Parathyroid adenoma (tissue), 2 donors: ENCODE measurements around the gene RBBP8.

Experiments
- H2AFZ ChIP-seq: fragments of 300-600 bp; sonication (generic); one replicate; pipeline ENCODE4 v1.7.0; 2017; ENCODE audit warnings: antibody characterized with exemption, mild to moderate bottlenecking
- H3K27ac ChIP-seq: fragments of 300-600 bp; sonication (generic); one replicate; pipeline ENCODE4 v1.7.0; 2017
- H3K27me3 ChIP-seq: fragments of 300-600 bp; sonication (generic); one replicate; pipeline ENCODE4 v1.7.0; 2017; ENCODE audit warnings: low read length; ENCODE audit not compliant: control insufficient read depth, insufficient read depth
- H3K36me3 ChIP-seq: fragments of 300-600 bp; sonication (generic); one replicate; pipeline ENCODE4 v1.7.0; 2017; ENCODE audit warnings: low read length; ENCODE audit not compliant: control insufficient read depth, insufficient read depth
- H3K4me1 ChIP-seq: fragments of 300-600 bp; sonication (generic); one replicate; pipeline ENCODE4 v1.7.0; 2017; ENCODE audit warnings: control low read depth
- H3K4me2 ChIP-seq: fragments of 300-600 bp; sonication (generic); one replicate; pipeline ENCODE4 v1.7.0; 2017; ENCODE audit warnings: low read length
- H3K4me3 ChIP-seq: fragments of 300-600 bp; sonication (generic); one replicate; pipeline ENCODE4 v1.7.0; 2017; ENCODE audit warnings: low read depth, low read length
- H3K79me2 ChIP-seq: fragments of 300-600 bp; sonication (generic); one replicate; pipeline ENCODE4 v1.7.0; 2017; ENCODE audit warnings: control low read depth
- H3K9ac ChIP-seq: fragments of 300-600 bp; sonication (generic); one replicate; pipeline ENCODE4 v1.7.0; 2017; ENCODE audit warnings: mild to moderate bottlenecking
- H3K9me3 ChIP-seq: fragments of 300-600 bp; sonication (generic); one replicate; pipeline ENCODE4 v1.7.0; 2017; ENCODE audit warnings: low read length; ENCODE audit not compliant: control insufficient read depth
- CTCF ChIP-seq: fragments of 300-600 bp; sonication (generic); IDR thresholded peaks from one replicate; pipeline ENCODE4 v1.7.0; 2017; ENCODE audit warnings: antibody characterized with exemption, mild to moderate bottlenecking
- donor health status: primary hyperparathyroidism.

Gene RBBP8

GRCh38 chr18:23036660-23037201, 103.6 kb downstream of the RBBP8 start:
- no peaks in the 10 kb centered on the region for H3K4me1 ChIP-seq
- H3K4me2 ChIP-seq, result no peak overlapping the region
- no peak overlapping the region for H3K27ac ChIP-seq
- H3K36me3 ChIP-seq, result no peaks in the 10 kb centered on the region
- no peaks in the 10 kb centered on the region for H3K27me3 ChIP-seq
- H2AFZ ChIP-seq, result no peak overlapping the region
- H3K9me3 ChIP-seq, result no peaks in the 10 kb centered on the region
- H3K9ac ChIP-seq, result no peak overlapping the region
- H3K4me3 ChIP-seq, result no peak overlapping the region
- no peak for TF ChIP-seq CTCF
- no peaks in the 10 kb centered on the region for H3K79me2 ChIP-seq

- Histone ChIP-seq H3K9ac (no peak overlapping the region), H3K27me3 (no peaks in the 10 kb centered on the region), H3K36me3 (no peaks in the 10 kb centered on the region), H3K4me3 (no peak overlapping the region), H3K4me1 (no peaks in the 10 kb centered on the region), H3K27ac (no peak overlapping the region), H3K9me3 (no peaks in the 10 kb centered on the region), H3K79me2 (no peaks in the 10 kb centered on the region), H2AFZ (no peak overlapping the region), H3K4me2 (no peak overlapping the region)
- no peak for TF ChIP-seq CTCF
These were observed 104.5 kb downstream of the RBBP8 start for GRCh38 chr18:23037646-23038045.

GRCh38 chr18:23038712-23039111, 105.6 kb downstream of the RBBP8 start:
- Histone ChIP-seq H3K4me2 (no peak overlapping the region), H3K4me3 (no peak overlapping the region), H2AFZ (no peak overlapping the region), H3K36me3 (no peaks in the 10 kb centered on the region), H3K27me3 (no peaks in the 10 kb centered on the region), H3K27ac (no peak overlapping the region), H3K4me1 (no peaks in the 10 kb centered on the region), H3K9me3 (no peaks in the 10 kb centered on the region), H3K79me2 (no peaks in the 10 kb centered on the region), H3K9ac (no peak overlapping the region)
- TF ChIP-seq CTCF, result no peak

DNA sequence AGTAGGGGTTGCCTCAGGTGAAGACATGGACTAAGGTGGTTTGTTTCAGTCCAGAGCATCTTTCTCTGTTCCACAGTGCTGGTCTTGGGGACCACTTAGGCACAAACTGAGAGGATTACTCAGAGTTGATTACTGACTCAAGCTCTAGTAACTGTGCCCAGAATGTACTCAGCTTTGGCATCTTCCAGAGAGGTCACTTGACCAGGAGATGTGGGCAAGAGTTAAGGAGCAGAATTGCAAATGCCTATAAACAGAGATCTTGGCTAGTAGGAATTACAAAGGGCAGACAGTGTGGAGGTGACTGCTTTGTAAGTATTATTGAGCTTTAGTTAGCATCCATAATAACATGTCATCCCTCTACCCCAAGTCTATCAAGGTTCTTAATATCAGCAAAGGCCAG, 109.0 kb downstream of the RBBP8 start:
- no peaks in the 10 kb centered on the region for H3K36me3 ChIP-seq
- H3K9ac ChIP-seq, result no peak overlapping the region
- H3K4me1 ChIP-seq, result no peaks in the 10 kb centered on the region
- no peak for TF ChIP-seq CTCF
- no peaks in the 10 kb centered on the region for H3K79me2 ChIP-seq
- H2AFZ ChIP-seq, result no peak overlapping the region
- no peak overlapping the region for H3K27ac ChIP-seq
- H3K9me3 ChIP-seq, result no peaks in the 10 kb centered on the region
- no peak overlapping the region for H3K4me3 ChIP-seq
- H3K4me2 ChIP-seq, result no peak overlapping the region
- H3K27me3 ChIP-seq, result no peaks in the 10 kb centered on the region

DNA sequence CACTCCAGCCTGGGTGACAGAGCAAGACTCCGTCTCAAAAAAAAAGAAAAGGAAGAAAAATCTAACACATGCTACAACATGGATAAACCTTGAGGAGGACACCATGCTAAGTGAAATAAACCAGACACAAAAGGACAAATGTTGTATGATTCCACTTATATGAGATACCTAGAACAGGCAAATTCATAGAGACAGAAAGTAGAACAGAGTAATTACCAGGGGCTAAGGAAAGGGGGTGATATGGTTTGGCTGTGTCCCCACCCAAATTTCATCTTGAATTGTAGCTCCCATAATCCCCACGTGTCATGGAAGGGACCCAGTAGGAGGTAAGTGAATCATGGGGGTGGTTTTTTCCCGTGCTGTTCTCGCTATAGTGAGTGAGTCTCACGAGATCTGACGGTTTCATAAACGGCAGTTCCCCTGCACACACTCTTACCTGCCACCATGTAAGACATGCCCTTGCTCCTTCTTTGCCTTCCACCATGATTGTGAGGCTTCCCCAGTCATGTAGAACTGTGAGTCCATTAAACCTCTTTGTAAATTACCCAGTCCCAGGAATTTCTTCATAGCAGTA, 110.8 kb downstream of the RBBP8 start:
- no peak for TF ChIP-seq CTCF

More for the DNA sequence above, 110.8 kb downstream of the RBBP8 start:
- Histone ChIP-seq H2AFZ (no peak overlapping the region), H3K27me3 (no peaks in the 10 kb centered on the region), H3K9ac (no peak overlapping the region), H3K4me3 (no peak overlapping the region), H3K79me2 (no peaks in the 10 kb centered on the region), H3K4me1 (no peaks in the 10 kb centered on the region), H3K27ac (no peak overlapping the region), H3K9me3 (no peaks in the 10 kb centered on the region), H3K4me2 (no peak overlapping the region), H3K36me3 (no peaks in the 10 kb centered on the region)
